Calu3 (cell line): ENCODE results near the gene SF3B6. TPM values are rescaled to one million over a fixed set of nuclear protein-coding genes. Genes with fewer than 3 reads are reported as not detected.

Experiments
- BruUV-seq: library from RNA; stranded (reverse); fragments of 400-500 nt; replicated peaks from 2 replicates; lab custom pipeline; 2021; lab: Mats Ljungman, UMichigan
- CTCF ChIA-PET: fragments of 300-600 bp; sonication (Branson Sonifier 250); formaldehyde crosslinking; loops from one replicate; lab custom pipeline; 2022; ENCODE audit warnings: antibody characterized with exemption; lab: Charles Lee
- DNase-seq: peaks from one replicate; pipeline ENCODE4 v3.0.0; 2022
- H3K27ac Mint-ChIP-seq: one replicate; pipeline ENCODE4 v1.8.0; 2022; ENCODE audit warnings: mixed read lengths; ENCODE audit not compliant: unreplicated experiment
- H3K27me3 Mint-ChIP-seq: one replicate; pipeline ENCODE4 v1.8.0; 2022; ENCODE audit warnings: mixed read lengths; ENCODE audit not compliant: unreplicated experiment
- H3K36me3 Mint-ChIP-seq: one replicate; pipeline ENCODE4 v1.8.0; 2022; ENCODE audit warnings: mild to moderate bottlenecking, moderate library complexity, mixed read lengths; ENCODE audit not compliant: insufficient read depth, unreplicated experiment
- H3K4me1 Mint-ChIP-seq: one replicate; pipeline ENCODE4 v1.8.0; 2022; ENCODE audit warnings: mild to moderate bottlenecking, low read depth, mixed read lengths; ENCODE audit not compliant: unreplicated experiment
- H3K4me3 Mint-ChIP-seq: one replicate; pipeline ENCODE4 v1.8.0; 2022; ENCODE audit warnings: mild to moderate bottlenecking, low read depth, moderate library complexity, mixed read lengths; ENCODE audit not compliant: unreplicated experiment
- H3K9me3 Mint-ChIP-seq: one replicate; pipeline ENCODE4 v1.8.0; 2022; ENCODE audit warnings: low read depth, mixed read lengths; ENCODE audit not compliant: unreplicated experiment
- intact Hi-C: fragments of 100-400 bp; cut with micrococcal nuclease; formaldehyde crosslinking; loops from one replicate; pipeline ENCODE4 v1.10.0; 2022; ENCODE audit not compliant: unreplicated experiment
- total RNA-seq: library from RNA; stranded (reverse); gene quantifications from 2 replicates; pipeline ENCODE4 v1.2.3, GENCODE V29; 2022
- TF ChIP-seq, protein P1 (sequence below): fragments of 200-600 bp; IDR thresholded peaks from one replicate; pipeline ENCODE4 v1.8.0; 2022; ENCODE audit warnings: antibody characterized with exemption; ENCODE audit not compliant: unreplicated experiment

Gene SF3B6
- total RNA-seq, 1 experiment from 2014 or later, result 112 TPM

- intact Hi-C loops, result loop anchor here (1.0 kb wide), 2 partner anchors 95 to 259 kb away; no protein-coding TSS in a partner anchor
- peaks cover 40% of the 10 kb centered on the region for H3K36me3 Mint-ChIP-seq
Measured at GRCh38 chr2:24083567-24084385, 7.7 kb upstream of the SF3B6 start.

GRCh38 chr2:24082787-24083566 lies 6.9 kb upstream of the SF3B6 start:
- peaks cover 44% of the 10 kb centered on the region for H3K36me3 Mint-ChIP-seq
- intact Hi-C loops, result no loop called here
- BruUV-seq, result no TSS peak
- no peak for DNase-seq
- H3K4me3 Mint-ChIP-seq, result peak overlapping the region; percentile 86
- CTCF ChIA-PET, result interaction anchor here (0.5 to 2.0 kb wide), 6 partner anchors 39 to 355 kb away, joined by 3 to 14 read pairs (median 4); partner anchors contain the start of genes FAM228B and PFN4
- H3K27me3 Mint-ChIP-seq, result no peaks in the 10 kb centered on the region
- H3K4me1 Mint-ChIP-seq, result peaks cover 10% of the 10 kb centered on the region
- TF ChIP-seq, protein P1, sequence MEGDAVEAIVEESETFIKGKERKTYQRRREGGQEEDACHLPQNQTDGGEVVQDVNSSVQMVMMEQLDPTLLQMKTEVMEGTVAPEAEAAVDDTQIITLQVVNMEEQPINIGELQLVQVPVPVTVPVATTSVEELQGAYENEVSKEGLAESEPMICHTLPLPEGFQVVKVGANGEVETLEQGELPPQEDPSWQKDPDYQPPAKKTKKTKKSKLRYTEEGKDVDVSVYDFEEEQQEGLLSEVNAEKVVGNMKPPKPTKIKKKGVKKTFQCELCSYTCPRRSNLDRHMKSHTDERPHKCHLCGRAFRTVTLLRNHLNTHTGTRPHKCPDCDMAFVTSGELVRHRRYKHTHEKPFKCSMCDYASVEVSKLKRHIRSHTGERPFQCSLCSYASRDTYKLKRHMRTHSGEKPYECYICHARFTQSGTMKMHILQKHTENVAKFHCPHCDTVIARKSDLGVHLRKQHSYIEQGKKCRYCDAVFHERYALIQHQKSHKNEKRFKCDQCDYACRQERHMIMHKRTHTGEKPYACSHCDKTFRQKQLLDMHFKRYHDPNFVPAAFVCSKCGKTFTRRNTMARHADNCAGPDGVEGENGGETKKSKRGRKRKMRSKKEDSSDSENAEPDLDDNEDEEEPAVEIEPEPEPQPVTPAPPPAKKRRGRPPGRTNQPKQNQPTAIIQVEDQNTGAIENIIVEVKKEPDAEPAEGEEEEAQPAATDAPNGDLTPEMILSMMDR, result no peak
- H3K9me3 Mint-ChIP-seq, result no peaks in the 10 kb centered on the region
- no peak overlapping the region for H3K27ac Mint-ChIP-seq

More at GRCh38 chr2:24083567-24084385, 7.7 kb upstream of the SF3B6 start:
- peak overlapping the region; percentile 80 for H3K27ac Mint-ChIP-seq
- peaks cover 10% of the 10 kb centered on the region for H3K4me1 Mint-ChIP-seq
- H3K27me3 Mint-ChIP-seq, result no peaks in the 10 kb centered on the region
- peak; percentile 81 for DNase-seq
- BruUV-seq, result TSS peak; percentile 40
- TF ChIP-seq, protein P1, result no peak
- H3K4me3 Mint-ChIP-seq, result peak overlapping the region; percentile 86
- H3K9me3 Mint-ChIP-seq, result no peaks in the 10 kb centered on the region
- CTCF ChIA-PET, result interaction anchor here (0.5 to 2.0 kb wide), 12 partner anchors 7 to 355 kb away, joined by 3 to 15 read pairs (median 4); partner anchors contain the start of genes ATAD2B, FAM228B, PFN4 and SF3B6

DNA sequence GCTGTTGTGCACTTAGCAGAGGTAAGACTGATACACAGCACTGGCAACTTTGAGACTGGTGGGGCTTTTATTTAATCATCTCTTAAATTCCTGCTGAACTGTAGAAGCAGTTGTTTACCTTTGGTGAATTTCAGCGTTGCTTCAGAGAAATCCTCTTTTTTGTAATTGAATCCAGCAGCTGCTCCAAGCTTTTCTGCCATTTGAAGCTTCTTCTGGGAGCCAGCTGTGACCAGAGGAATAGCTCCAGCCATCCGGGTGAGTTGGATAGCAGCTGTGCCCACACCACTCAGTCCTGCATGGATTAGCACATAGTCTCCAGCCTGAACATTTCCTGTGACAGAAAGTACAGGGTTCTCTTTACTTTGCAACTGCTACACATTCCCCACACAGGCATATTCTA lies 4.6 kb upstream of the SF3B6 start:
- no peak overlapping the region for H3K27ac Mint-ChIP-seq
- H3K4me3 Mint-ChIP-seq, result no peak overlapping the region
- no peaks in the 10 kb centered on the region for H3K27me3 Mint-ChIP-seq
- H3K36me3 Mint-ChIP-seq, result peaks cover 66% of the 10 kb centered on the region
- peaks cover 8% of the 10 kb centered on the region for H3K4me1 Mint-ChIP-seq
- BruUV-seq, result no TSS peak
- CTCF ChIA-PET, result no interaction called here
- H3K9me3 Mint-ChIP-seq, result no peaks in the 10 kb centered on the region
- TF ChIP-seq, protein P1, result no peak
- intact Hi-C loops, result no loop called here
- no peak for DNase-seq

GRCh38 chr2:24077879-24078278 lies 1.8 kb upstream of the SF3B6 start:
- H3K9me3 Mint-ChIP-seq, result no peaks in the 10 kb centered on the region
- no peaks in the 10 kb centered on the region for H3K27me3 Mint-ChIP-seq
- BruUV-seq, result no TSS peak
- CTCF ChIA-PET, result no interaction called here
- no peak for DNase-seq
- TF ChIP-seq, protein P1, result no peak
- intact Hi-C loops, result loop anchor here (2.0 to 5.0 kb wide), 3 partner anchors 31 to 151 kb away; partner anchors contain the start of genes ATAD2B and WDCP
- peaks cover 15% of the 10 kb centered on the region for H3K4me1 Mint-ChIP-seq
- H3K36me3 Mint-ChIP-seq, result peaks cover 50% of the 10 kb centered on the region
- H3K27ac Mint-ChIP-seq, result peak overlapping the region; percentile 80
- peak overlapping the region; percentile 79 for H3K4me3 Mint-ChIP-seq
